Measurements from ENCODE around the gene NWD2. TPM values are rescaled to one million over a fixed set of nuclear protein-coding genes. Genes with fewer than 3 reads are reported as not detected.
A peak's percentile ranks its signal among the peaks of the same experiment; 100 is the strongest.
"Not testable (repeated sequence)": the region's sequence is repeated elsewhere in the genome, so short reads cannot be mapped to it uniquely, and the experiment has no call there.

Gene NWD2
- polyA plus RNA-seq (2013, experiment 1 of 2) = 0.05 TPM
- polyA plus RNA-seq (2013, experiment 2 of 2) = 0.06 TPM

- under 1% methylated on average over 95 of the region's 95 CpGs for WGBS
- Histone ChIP-seq H3K27me3 (ENCODE audit: insufficient read depth, low read length) (peaks cover 99% of the 10 kb centered on the region), H3K4me3 (ENCODE audit: low read length) (peak within 1 kb of the TSS; percentile 62), H3K9me3 (ENCODE audit: insufficient read depth, low read depth, low read length) (no peaks in the 10 kb centered on the region), H3K4me1 (ENCODE audit: insufficient read depth, low read length) (no peaks in the 10 kb centered on the region), H3K36me3 (ENCODE audit: insufficient read depth, low read length) (no peaks in the 10 kb centered on the region), H3K9ac (ENCODE audit: low read depth, low read length) (peak within 1 kb of the TSS; percentile 10; the same call in 1 of the 2 replicates), H3K27ac (ENCODE audit: low read depth, low read length) (no peak within 1 kb of the TSS)
These were observed at the start of gene NWD2 for GRCh38 chr4:37244583-37245390. TSS of gene NWD2 (plus strand) at chr4:37244743. CDS start at chr4:37245068, 325 bp downstream.

- Histone ChIP-seq H3K4me3 (ENCODE audit: low read length) (no peak overlapping the region), H3K27me3 (ENCODE audit: insufficient read depth, low read length) (no peaks in the 10 kb centered on the region), H3K9ac (ENCODE audit: low read depth, low read length) (no peak overlapping the region), H3K27ac (ENCODE audit: low read depth, low read length) (no peak overlapping the region), H3K9me3 (ENCODE audit: insufficient read depth, low read depth, low read length) (no peaks in the 10 kb centered on the region), H3K36me3 (ENCODE audit: insufficient read depth, low read length) (no peaks in the 10 kb centered on the region), H3K4me1 (ENCODE audit: insufficient read depth, low read length) (no peaks in the 10 kb centered on the region)
- WGBS = 91% methylated on average over 3 of the region's 3 CpGs
These were observed 46.6 kb upstream of the NWD2 start for GRCh38 chr4:37197899-37198298.

- H3K9ac ChIP-seq (ENCODE audit: low read depth, low read length); H3K27ac ChIP-seq (ENCODE audit: low read depth, low read length); H3K4me1 ChIP-seq (ENCODE audit: insufficient read depth, low read length); H3K4me3 ChIP-seq (ENCODE audit: low read length); H3K27me3 ChIP-seq (ENCODE audit: insufficient read depth, low read length); H3K36me3 ChIP-seq (ENCODE audit: insufficient read depth, low read length): not testable (repeated sequence)
- H3K9me3 ChIP-seq (ENCODE audit: insufficient read depth, low read depth, low read length) = peaks cover 19% of the 10 kb centered on the region
- 88% methylated on average over 1 of the region's 1 CpG for WGBS
These were observed 39.8 kb upstream of the NWD2 start for GRCh38 chr4:37204740-37205139.

- Histone ChIP-seq H3K27ac (ENCODE audit: low read depth, low read length) (no peak overlapping the region), H3K4me1 (ENCODE audit: insufficient read depth, low read length) (no peaks in the 10 kb centered on the region), H3K9me3 (ENCODE audit: insufficient read depth, low read depth, low read length) (no peaks in the 10 kb centered on the region), H3K9ac (ENCODE audit: low read depth, low read length) (no peak overlapping the region), H3K4me3 (ENCODE audit: low read length) (no peak overlapping the region), H3K27me3 (ENCODE audit: insufficient read depth, low read length) (no peaks in the 10 kb centered on the region), H3K36me3 (ENCODE audit: insufficient read depth, low read length) (no peaks in the 10 kb centered on the region)
- 100% methylated on average over 2 of the region's 2 CpGs for WGBS
These were observed 28.3 kb upstream of the NWD2 start for GRCh38 chr4:37216209-37216608.

GRCh38 chr4:37219242-37219641, 25.3 kb upstream of the NWD2 start:
- WGBS = 83% methylated on average over 2 of the region's 3 CpGs
- H3K4me3 ChIP-seq (ENCODE audit: low read length) = no peak overlapping the region
- no peaks in the 10 kb centered on the region for H3K36me3 ChIP-seq (ENCODE audit: insufficient read depth, low read length)
- no peak overlapping the region for H3K27ac ChIP-seq (ENCODE audit: low read depth, low read length)
- no peaks in the 10 kb centered on the region for H3K9me3 ChIP-seq (ENCODE audit: insufficient read depth, low read depth, low read length)
- H3K27me3 ChIP-seq (ENCODE audit: insufficient read depth, low read length) = no peaks in the 10 kb centered on the region
- no peaks in the 10 kb centered on the region for H3K4me1 ChIP-seq (ENCODE audit: insufficient read depth, low read length)
- H3K9ac ChIP-seq (ENCODE audit: low read depth, low read length) = no peak overlapping the region

- no peak overlapping the region for H3K4me3 ChIP-seq (ENCODE audit: low read length)
- WGBS = 95% methylated on average over 2 of the region's 2 CpGs
- no peaks in the 10 kb centered on the region for H3K27me3 ChIP-seq (ENCODE audit: insufficient read depth, low read length)
- no peak overlapping the region for H3K9ac ChIP-seq (ENCODE audit: low read depth, low read length)
- H3K4me1 ChIP-seq (ENCODE audit: insufficient read depth, low read length) = no peaks in the 10 kb centered on the region
- no peak overlapping the region for H3K27ac ChIP-seq (ENCODE audit: low read depth, low read length)
- H3K9me3 ChIP-seq (ENCODE audit: insufficient read depth, low read depth, low read length) = no peaks in the 10 kb centered on the region
- H3K36me3 ChIP-seq (ENCODE audit: insufficient read depth, low read length) = no peaks in the 10 kb centered on the region
These were observed 24.6 kb upstream of the NWD2 start for GRCh38 chr4:37219990-37220389.

- WGBS = 88% methylated on average over 1 of the region's 3 CpGs
- no peak overlapping the region for H3K9ac ChIP-seq (ENCODE audit: low read depth, low read length)
- H3K36me3 ChIP-seq (ENCODE audit: insufficient read depth, low read length) = no peaks in the 10 kb centered on the region
- no peaks in the 10 kb centered on the region for H3K4me1 ChIP-seq (ENCODE audit: insufficient read depth, low read length)
- no peaks in the 10 kb centered on the region for H3K9me3 ChIP-seq (ENCODE audit: insufficient read depth, low read depth, low read length)
- no peak overlapping the region for H3K27ac ChIP-seq (ENCODE audit: low read depth, low read length)
- H3K4me3 ChIP-seq (ENCODE audit: low read length) = no peak overlapping the region
- no peaks in the 10 kb centered on the region for H3K27me3 ChIP-seq (ENCODE audit: insufficient read depth, low read length)
These were observed 23.9 kb upstream of the NWD2 start for GRCh38 chr4:37220685-37221084.

GRCh38 chr4:37223732-37224131, 20.8 kb upstream of the NWD2 start:
- no peak overlapping the region for H3K9ac ChIP-seq (ENCODE audit: low read depth, low read length)
- H3K27ac ChIP-seq (ENCODE audit: low read depth, low read length) = no peak overlapping the region
- H3K4me1 ChIP-seq (ENCODE audit: insufficient read depth, low read length) = no peaks in the 10 kb centered on the region
- H3K27me3 ChIP-seq (ENCODE audit: insufficient read depth, low read length) = no peaks in the 10 kb centered on the region
- no peaks in the 10 kb centered on the region for H3K36me3 ChIP-seq (ENCODE audit: insufficient read depth, low read length)
- 94% methylated on average over 1 of the region's 1 CpG for WGBS
- H3K4me3 ChIP-seq (ENCODE audit: low read length) = no peak overlapping the region
- H3K9me3 ChIP-seq (ENCODE audit: insufficient read depth, low read depth, low read length) = no peaks in the 10 kb centered on the region

GRCh38 chr4:37224854-37225253, 19.7 kb upstream of the NWD2 start:
- Histone ChIP-seq H3K27me3 (ENCODE audit: insufficient read depth, low read length) (no peaks in the 10 kb centered on the region), H3K9me3 (ENCODE audit: insufficient read depth, low read depth, low read length) (no peaks in the 10 kb centered on the region), H3K27ac (ENCODE audit: low read depth, low read length) (no peak overlapping the region), H3K36me3 (ENCODE audit: insufficient read depth, low read length) (no peaks in the 10 kb centered on the region), H3K9ac (ENCODE audit: low read depth, low read length) (no peak overlapping the region), H3K4me3 (ENCODE audit: low read length) (no peak overlapping the region), H3K4me1 (ENCODE audit: insufficient read depth, low read length) (no peaks in the 10 kb centered on the region)
- 96% methylated on average over 4 of the region's 4 CpGs for WGBS

GRCh38 chr4:37225778-37226177, 18.8 kb upstream of the NWD2 start:
- no peak overlapping the region for H3K27ac ChIP-seq (ENCODE audit: low read depth, low read length)
- H3K9ac ChIP-seq (ENCODE audit: low read depth, low read length) = no peak overlapping the region
- H3K4me3 ChIP-seq (ENCODE audit: low read length) = no peak overlapping the region
- 77% methylated on average over 2 of the region's 2 CpGs for WGBS
- no peaks in the 10 kb centered on the region for H3K9me3 ChIP-seq (ENCODE audit: insufficient read depth, low read depth, low read length)
- no peaks in the 10 kb centered on the region for H3K36me3 ChIP-seq (ENCODE audit: insufficient read depth, low read length)
- no peaks in the 10 kb centered on the region for H3K27me3 ChIP-seq (ENCODE audit: insufficient read depth, low read length)
- H3K4me1 ChIP-seq (ENCODE audit: insufficient read depth, low read length) = no peaks in the 10 kb centered on the region

GRCh38 chr4:37232315-37232714, 12.2 kb upstream of the NWD2 start:
- Histone ChIP-seq H3K4me1 (ENCODE audit: insufficient read depth, low read length) (no peaks in the 10 kb centered on the region), H3K9me3 (ENCODE audit: insufficient read depth, low read depth, low read length) (no peaks in the 10 kb centered on the region), H3K27me3 (ENCODE audit: insufficient read depth, low read length) (no peaks in the 10 kb centered on the region), H3K4me3 (ENCODE audit: low read length) (no peak overlapping the region), H3K27ac (ENCODE audit: low read depth, low read length) (no peak overlapping the region), H3K36me3 (ENCODE audit: insufficient read depth, low read length) (no peaks in the 10 kb centered on the region), H3K9ac (ENCODE audit: low read depth, low read length) (no peak overlapping the region)
- WGBS = 100% methylated on average over 1 of the region's 1 CpG

Measured in HUES64 (cell line).